SK-N-SH treated with all-trans-retinoic acid at 6 μM for 48 hours (cell line): ENCODE measurements around the gene RBM28.

Experiments used
- ATAC-seq: fragments of 200-7000 bp; cut with Tn5 transposase; 3 replicates; pipeline ENCODE4 v1.9.1; 2020; ENCODE audit warnings: mild to moderate bottlenecking, moderate library complexity
- ARNTL ChIP-seq: fragments of 450-650 bp; formaldehyde crosslinking; IDR thresholded peaks from 2 replicates; pipeline ENCODE4 v1.5.0; 2020; ENCODE audit warnings: low read depth, mild to moderate bottlenecking, moderate library complexity, borderline replicate concordance
- BACH2 ChIP-seq: fragments of 250-450 bp; sonication (Bioruptor Pico); IDR thresholded peaks from 2 replicates; pipeline ENCODE4 v1.9.0; 2021; ENCODE audit warnings: mild to moderate bottlenecking, borderline replicate concordance
- CSDC2 ChIP-seq: fragments of 250-450 bp; sonication (Bioruptor Pico); IDR thresholded peaks from 2 replicates; pipeline ENCODE4 v1.5.0; 2020; ENCODE audit warnings: mild to moderate bottlenecking, moderate library complexity
- ESRRG ChIP-seq: fragments of 250-450 bp; sonication (Bioruptor Pico); IDR thresholded peaks from 2 replicates; pipeline ENCODE4 v1.6.1; 2021; ENCODE audit warnings: mild to moderate bottlenecking
- GLIS3 ChIP-seq: fragments of 250-450 bp; sonication (Bioruptor Pico); IDR thresholded peaks from 2 replicates; pipeline ENCODE4 v1.5.0; 2020; ENCODE audit warnings: mild to moderate bottlenecking, moderate library complexity
- ISL1 ChIP-seq: fragments of 250-450 bp; sonication (Bioruptor Pico); IDR thresholded peaks from 2 replicates; pipeline ENCODE4 v2.1.2; 2022; ENCODE audit warnings: mild to moderate bottlenecking, moderate library complexity
- OSR1 ChIP-seq: fragments of 250-450 bp; sonication (Bioruptor Pico); IDR thresholded peaks from 2 replicates; pipeline ENCODE4 v1.8.0; 2022; ENCODE audit warnings: moderate library complexity, mild to moderate bottlenecking, inconsistent platforms
- PPARA ChIP-seq: fragments of 250-450 bp; sonication (Bioruptor Pico); IDR thresholded peaks from 2 replicates; pipeline ENCODE4 v1.5.0; 2020; ENCODE audit warnings: mild to moderate bottlenecking, borderline replicate concordance
- RARB ChIP-seq: fragments of 250-450 bp; sonication (Bioruptor Pico); IDR thresholded peaks from 2 replicates; pipeline ENCODE4 v1.8.0; 2021; ENCODE audit warnings: mild to moderate bottlenecking, moderate library complexity
- SNAI2 ChIP-seq: fragments of 250-450 bp; sonication (Bioruptor Pico); IDR thresholded peaks from 2 replicates; pipeline ENCODE4 v1.5.0; 2020; ENCODE audit warnings: mild to moderate bottlenecking, moderate library complexity
- TCF4 ChIP-seq: fragments of 250-450 bp; sonication (Bioruptor Pico); IDR thresholded peaks from 2 replicates; pipeline ENCODE4 v1.8.0; 2021; ENCODE audit warnings: mild to moderate bottlenecking, moderate library complexity, borderline replicate concordance
- TOX ChIP-seq: fragments of 250-450 bp; sonication (Bioruptor Pico); IDR thresholded peaks from 2 replicates; pipeline ENCODE4 v1.8.0; 2021; ENCODE audit warnings: mild to moderate bottlenecking, moderate library complexity, borderline replicate concordance
- ZC3H10 ChIP-seq: fragments of 250-450 bp; sonication (Bioruptor Pico); IDR thresholded peaks from 2 replicates; pipeline ENCODE4 v1.5.1; 2021; ENCODE audit warnings: mild to moderate bottlenecking, moderate library complexity
- ZFP3 ChIP-seq: fragments of 250-450 bp; sonication (Bioruptor Pico); IDR thresholded peaks from 2 replicates; pipeline ENCODE4 v1.5.0; 2020; ENCODE audit warnings: mild to moderate bottlenecking, moderate library complexity
- ZFP30 ChIP-seq: fragments of 450-650 bp; formaldehyde crosslinking; IDR thresholded peaks from 2 replicates; pipeline ENCODE4 v1.5.0; 2022; ENCODE audit warnings: mild to moderate bottlenecking, moderate library complexity
- ZNF565 ChIP-seq: fragments of 450-650 bp; formaldehyde crosslinking; conservative IDR thresholded peaks from 2 replicates; pipeline ENCODE4 v1.5.0; 2020; ENCODE audit warnings: low read depth, mild to moderate bottlenecking, moderate library complexity
- ZNF70 ChIP-seq: fragments of 450-650 bp; formaldehyde crosslinking; IDR thresholded peaks from 2 replicates; pipeline ENCODE4 v1.5.0; 2020; ENCODE audit warnings: mild to moderate bottlenecking, moderate library complexity
- ZNF8 ChIP-seq: fragments of 450-650 bp; formaldehyde crosslinking; IDR thresholded peaks from 2 replicates; pipeline ENCODE4 v1.5.0; 2020; ENCODE audit warnings: mild to moderate bottlenecking, moderate library complexity
- TF ChIP-seq, protein P1 (sequence below): fragments of 250-450 bp; sonication (Bioruptor Pico); IDR thresholded peaks from 2 replicates; pipeline ENCODE4 v1.8.0; 2021; ENCODE audit warnings: low read depth, mild to moderate bottlenecking, moderate library complexity, borderline replicate concordance
- TF ChIP-seq, protein P2 (sequence below): fragments of 250-450 bp; sonication (Bioruptor Pico); IDR thresholded peaks from 2 replicates; pipeline ENCODE4 v1.5.0; 2020; ENCODE audit warnings: mild to moderate bottlenecking, moderate library complexity
- TF ChIP-seq, protein P3 (sequence below): fragments of 250-450 bp; sonication (Bioruptor Pico); IDR thresholded peaks from 2 replicates; pipeline ENCODE4 v1.5.1; 2021; ENCODE audit warnings: mild to moderate bottlenecking, moderate library complexity
- TF ChIP-seq, protein P4 (sequence below): fragments of 250-450 bp; sonication (Bioruptor Pico); IDR thresholded peaks from 2 replicates; pipeline ENCODE4 v1.8.0; 2020; ENCODE audit warnings: mild to moderate bottlenecking, moderate library complexity, borderline replicate concordance
- TF ChIP-seq, protein P5 (sequence below): fragments of 250-450 bp; sonication (Bioruptor Pico); IDR thresholded peaks from 2 replicates; pipeline ENCODE4 v1.5.1; 2020; ENCODE audit warnings: low read depth, mild to moderate bottlenecking, moderate library complexity

RBM28 gene

DNA sequence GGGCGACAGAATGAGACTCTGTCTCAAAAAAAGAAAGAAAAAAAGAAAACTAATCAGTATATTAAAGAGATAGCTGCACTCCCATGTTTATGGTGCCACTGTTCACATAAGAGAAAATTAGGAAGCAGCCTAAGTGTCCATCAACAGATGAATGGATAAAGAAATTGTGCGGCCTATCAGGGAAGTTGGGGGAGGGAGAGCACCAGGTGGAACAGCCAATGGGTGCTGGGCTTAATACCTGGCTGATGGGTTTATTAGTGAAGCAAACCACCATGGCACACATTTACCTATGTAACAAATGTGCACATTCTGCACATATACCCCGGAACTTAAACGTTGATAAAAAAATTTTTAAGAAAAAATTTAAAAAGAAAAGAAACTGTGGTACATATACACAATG, 26.8 kb upstream of the RBM28 start:
- no peak for ATAC-seq
- no peak for TF ChIP-seq ZFP30 (CRISPR knock-in tag)
- no peak for TF ChIP-seq ZNF565 (CRISPR knock-in tag)
- TF ChIP-seq ZNF8 (CRISPR knock-in tag) = peak; percentile 87; the same call in 1 of the 2 replicates
- TF ChIP-seq, all 23 proteins: peak for 1

DNA sequence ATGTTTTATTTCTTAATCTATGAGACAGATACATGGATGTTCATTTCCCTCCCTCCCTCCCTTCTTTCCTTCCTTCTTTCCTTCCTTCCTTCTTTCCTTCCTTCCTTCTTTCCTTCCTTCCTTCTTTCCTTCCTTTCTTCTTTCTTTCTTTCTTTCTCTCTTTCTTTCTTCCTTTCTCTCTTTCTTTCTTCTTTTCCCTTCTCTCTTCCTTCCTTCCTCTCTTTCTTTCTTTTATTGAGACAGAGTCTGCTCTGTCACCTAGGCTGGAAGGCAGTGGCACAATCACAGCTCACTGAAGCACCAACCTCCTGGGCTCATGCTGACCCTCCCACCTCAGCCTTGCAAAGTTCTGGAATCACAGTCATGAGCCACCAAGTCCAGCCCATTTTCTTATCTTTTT, 23.3 kb upstream of the RBM28 start:
- TF ChIP-seq ISL1 (CRISPR knock-in tag) (no peak), TCF4 (CRISPR knock-in tag) (no peak), ARNTL (no peak), ZNF70 (CRISPR knock-in tag) (no peak), BACH2 (no peak), OSR1 (CRISPR knock-in tag) (no peak), SNAI2 (CRISPR knock-in tag) (no peak), ZNF8 (CRISPR knock-in tag) (no peak), GLIS3 (no peak), ZNF565 (CRISPR knock-in tag) (no peak), RARB (CRISPR knock-in tag) (no peak), ESRRG (CRISPR knock-in tag) (no peak), ZFP30 (CRISPR knock-in tag) (no peak), ZFP3 (CRISPR knock-in tag) (no peak), ZC3H10 (CRISPR knock-in tag) (no peak)
- TF ChIP-seq, protein P1, sequence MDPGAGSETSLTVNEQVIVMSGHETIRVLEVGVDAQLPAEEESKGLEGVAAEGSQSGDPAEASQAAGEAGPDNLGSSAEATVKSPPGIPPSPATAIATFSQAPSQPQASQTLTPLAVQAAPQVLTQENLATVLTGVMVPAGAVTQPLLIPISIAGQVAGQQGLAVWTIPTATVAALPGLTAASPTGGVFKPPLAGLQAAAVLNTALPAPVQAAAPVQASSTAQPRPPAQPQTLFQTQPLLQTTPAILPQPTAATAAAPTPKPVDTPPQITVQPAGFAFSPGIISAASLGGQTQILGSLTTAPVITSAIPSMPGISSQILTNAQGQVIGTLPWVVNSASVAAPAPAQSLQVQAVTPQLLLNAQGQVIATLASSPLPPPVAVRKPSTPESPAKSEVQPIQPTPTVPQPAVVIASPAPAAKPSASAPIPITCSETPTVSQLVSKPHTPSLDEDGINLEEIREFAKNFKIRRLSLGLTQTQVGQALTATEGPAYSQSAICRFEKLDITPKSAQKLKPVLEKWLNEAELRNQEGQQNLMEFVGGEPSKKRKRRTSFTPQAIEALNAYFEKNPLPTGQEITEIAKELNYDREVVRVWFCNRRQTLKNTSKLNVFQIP (CRISPR knock-in tag) = no peak
- TF ChIP-seq, protein P2, sequence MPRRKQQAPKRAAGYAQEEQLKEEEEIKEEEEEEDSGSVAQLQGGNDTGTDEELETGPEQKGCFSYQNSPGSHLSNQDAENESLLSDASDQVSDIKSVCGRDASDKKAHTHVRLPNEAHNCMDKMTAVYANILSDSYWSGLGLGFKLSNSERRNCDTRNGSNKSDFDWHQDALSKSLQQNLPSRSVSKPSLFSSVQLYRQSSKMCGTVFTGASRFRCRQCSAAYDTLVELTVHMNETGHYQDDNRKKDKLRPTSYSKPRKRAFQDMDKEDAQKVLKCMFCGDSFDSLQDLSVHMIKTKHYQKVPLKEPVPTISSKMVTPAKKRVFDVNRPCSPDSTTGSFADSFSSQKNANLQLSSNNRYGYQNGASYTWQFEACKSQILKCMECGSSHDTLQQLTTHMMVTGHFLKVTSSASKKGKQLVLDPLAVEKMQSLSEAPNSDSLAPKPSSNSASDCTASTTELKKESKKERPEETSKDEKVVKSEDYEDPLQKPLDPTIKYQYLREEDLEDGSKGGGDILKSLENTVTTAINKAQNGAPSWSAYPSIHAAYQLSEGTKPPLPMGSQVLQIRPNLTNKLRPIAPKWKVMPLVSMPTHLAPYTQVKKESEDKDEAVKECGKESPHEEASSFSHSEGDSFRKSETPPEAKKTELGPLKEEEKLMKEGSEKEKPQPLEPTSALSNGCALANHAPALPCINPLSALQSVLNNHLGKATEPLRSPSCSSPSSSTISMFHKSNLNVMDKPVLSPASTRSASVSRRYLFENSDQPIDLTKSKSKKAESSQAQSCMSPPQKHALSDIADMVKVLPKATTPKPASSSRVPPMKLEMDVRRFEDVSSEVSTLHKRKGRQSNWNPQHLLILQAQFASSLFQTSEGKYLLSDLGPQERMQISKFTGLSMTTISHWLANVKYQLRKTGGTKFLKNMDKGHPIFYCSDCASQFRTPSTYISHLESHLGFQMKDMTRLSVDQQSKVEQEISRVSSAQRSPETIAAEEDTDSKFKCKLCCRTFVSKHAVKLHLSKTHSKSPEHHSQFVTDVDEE = no peak
- TF ChIP-seq, protein P3, sequence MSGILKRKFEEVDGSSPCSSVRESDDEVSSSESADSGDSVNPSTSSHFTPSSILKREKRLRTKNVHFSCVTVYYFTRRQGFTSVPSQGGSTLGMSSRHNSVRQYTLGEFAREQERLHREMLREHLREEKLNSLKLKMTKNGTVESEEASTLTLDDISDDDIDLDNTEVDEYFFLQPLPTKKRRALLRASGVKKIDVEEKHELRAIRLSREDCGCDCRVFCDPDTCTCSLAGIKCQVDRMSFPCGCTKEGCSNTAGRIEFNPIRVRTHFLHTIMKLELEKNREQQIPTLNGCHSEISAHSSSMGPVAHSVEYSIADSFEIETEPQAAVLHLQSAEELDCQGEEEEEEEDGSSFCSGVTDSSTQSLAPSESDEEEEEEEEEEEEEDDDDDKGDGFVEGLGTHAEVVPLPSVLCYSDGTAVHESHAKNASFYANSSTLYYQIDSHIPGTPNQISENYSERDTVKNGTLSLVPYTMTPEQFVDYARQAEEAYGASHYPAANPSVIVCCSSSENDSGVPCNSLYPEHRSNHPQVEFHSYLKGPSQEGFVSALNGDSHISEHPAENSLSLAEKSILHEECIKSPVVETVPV (CRISPR knock-in tag) = no peak
- TF ChIP-seq, protein P4, sequence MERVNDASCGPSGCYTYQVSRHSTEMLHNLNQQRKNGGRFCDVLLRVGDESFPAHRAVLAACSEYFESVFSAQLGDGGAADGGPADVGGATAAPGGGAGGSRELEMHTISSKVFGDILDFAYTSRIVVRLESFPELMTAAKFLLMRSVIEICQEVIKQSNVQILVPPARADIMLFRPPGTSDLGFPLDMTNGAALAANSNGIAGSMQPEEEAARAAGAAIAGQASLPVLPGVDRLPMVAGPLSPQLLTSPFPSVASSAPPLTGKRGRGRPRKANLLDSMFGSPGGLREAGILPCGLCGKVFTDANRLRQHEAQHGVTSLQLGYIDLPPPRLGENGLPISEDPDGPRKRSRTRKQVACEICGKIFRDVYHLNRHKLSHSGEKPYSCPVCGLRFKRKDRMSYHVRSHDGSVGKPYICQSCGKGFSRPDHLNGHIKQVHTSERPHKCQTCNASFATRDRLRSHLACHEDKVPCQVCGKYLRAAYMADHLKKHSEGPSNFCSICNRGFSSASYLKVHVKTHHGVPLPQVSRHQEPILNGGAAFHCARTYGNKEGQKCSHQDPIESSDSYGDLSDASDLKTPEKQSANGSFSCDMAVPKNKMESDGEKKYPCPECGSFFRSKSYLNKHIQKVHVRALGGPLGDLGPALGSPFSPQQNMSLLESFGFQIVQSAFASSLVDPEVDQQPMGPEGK (CRISPR knock-in tag) = no peak
- TF ChIP-seq, protein P5, sequence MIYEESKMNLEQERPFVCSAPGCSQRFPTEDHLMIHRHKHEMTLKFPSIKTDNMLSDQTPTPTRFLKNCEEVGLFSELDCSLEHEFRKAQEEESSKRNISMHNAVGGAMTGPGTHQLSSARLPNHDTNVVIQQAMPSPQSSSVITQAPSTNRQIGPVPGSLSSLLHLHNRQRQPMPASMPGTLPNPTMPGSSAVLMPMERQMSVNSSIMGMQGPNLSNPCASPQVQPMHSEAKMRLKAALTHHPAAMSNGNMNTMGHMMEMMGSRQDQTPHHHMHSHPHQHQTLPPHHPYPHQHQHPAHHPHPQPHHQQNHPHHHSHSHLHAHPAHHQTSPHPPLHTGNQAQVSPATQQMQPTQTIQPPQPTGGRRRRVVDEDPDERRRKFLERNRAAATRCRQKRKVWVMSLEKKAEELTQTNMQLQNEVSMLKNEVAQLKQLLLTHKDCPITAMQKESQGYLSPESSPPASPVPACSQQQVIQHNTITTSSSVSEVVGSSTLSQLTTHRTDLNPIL (CRISPR knock-in tag) = no peak
- no peak for ATAC-seq

DNA sequence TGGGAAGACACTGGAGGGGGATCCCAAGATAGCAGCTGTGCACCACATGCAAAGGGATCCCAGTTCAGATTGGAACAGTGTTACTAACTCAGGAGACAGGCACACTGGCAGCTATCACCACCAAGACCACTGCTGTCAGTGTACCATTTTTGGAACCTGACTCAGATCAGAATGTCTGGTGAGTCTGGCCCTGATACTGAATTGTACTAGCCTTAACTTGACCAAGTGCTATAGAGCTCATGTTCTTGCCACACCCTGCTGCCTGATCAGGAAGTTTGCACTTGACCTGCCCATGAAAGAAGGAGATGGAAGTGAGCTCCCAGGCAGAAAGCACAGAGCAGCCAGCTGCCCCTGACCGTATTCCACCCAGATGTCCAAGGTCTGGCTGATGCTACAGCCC, 22.6 kb upstream of the RBM28 start:
- TF ChIP-seq BACH2 (no peak), PPARA (CRISPR knock-in tag) (no peak)
- no peak for ATAC-seq

DNA sequence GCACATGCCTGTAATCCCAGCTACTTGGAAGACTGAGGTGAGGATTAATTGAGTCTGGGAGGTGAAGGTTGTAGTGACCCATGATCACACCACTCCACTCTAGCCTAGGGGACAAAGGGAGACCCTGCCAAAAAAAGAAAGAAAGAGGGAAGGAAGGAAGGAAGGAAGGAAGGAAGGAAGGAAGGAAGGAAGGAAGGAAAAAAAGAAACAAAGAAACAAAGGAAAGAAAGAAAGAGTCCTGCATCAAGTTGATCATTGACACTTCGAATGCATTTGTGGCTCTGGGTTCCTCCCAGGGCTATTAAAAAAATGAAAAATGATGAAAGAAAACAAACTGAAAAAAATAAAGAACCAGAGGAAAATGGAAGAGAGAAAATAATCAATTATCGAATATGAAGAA, 21.7 kb upstream of the RBM28 start:
- ATAC-seq = no peak
- no peak for TF ChIP-seq TOX (CRISPR knock-in tag)
- no peak for TF ChIP-seq ZFP3 (CRISPR knock-in tag)
- TF ChIP-seq ZNF565 (CRISPR knock-in tag) = no peak
- TF ChIP-seq OSR1 (CRISPR knock-in tag) = no peak
- no peak for TF ChIP-seq ZFP30 (CRISPR knock-in tag)
- TF ChIP-seq GLIS3 = no peak
- TF ChIP-seq PPARA (CRISPR knock-in tag) = no peak
- TF ChIP-seq, protein P4 (CRISPR knock-in tag) = no peak
- no peak for TF ChIP-seq ARNTL
- TF ChIP-seq, protein P5 (CRISPR knock-in tag) = no peak
- no peak for TF ChIP-seq CSDC2
- TF ChIP-seq ZNF70 (CRISPR knock-in tag) = no peak
